ENCODE measurements around the gene LILRB1. TPM values are rescaled to one million over a fixed set of nuclear protein-coding genes. Genes with fewer than 3 reads are reported as not detected.

The LILRB1 gene
- total RNA-seq, 3 donors from 2014 or later (not counting 1 experiment from before 2014, with no cell fraction given), result 18.4 to 44.4 (median 38.5) TPM

DNA sequence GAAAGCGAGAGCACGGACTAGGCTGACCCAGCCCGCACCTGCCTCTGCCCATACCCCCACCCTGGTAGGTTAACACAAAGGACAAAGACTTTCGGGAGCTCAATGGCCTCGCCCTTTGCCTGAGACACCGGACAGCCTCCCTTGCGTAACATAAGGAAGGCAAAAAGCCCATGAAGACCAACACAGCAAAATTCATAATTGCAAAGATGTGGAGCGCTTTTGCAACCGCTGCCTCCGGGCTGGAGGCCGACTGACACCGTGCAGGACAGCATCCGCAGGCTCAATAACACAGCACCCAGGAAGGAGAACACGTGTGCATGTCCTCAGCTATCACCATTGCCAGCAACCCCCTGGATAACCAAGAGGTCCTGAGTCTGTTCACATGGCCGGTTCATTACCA, 21.5 kb upstream of the LILRB1 start:
- H3K27ac Mint-ChIP-seq, result no peak overlapping the region
- WGBS (ENCODE audit: insufficient coverage), result 88% methylated on average over 15 of the region's 15 CpGs
- no peak overlapping the region for H3K4me3 ChIP-seq (ENCODE audit: low read length)

DNA sequence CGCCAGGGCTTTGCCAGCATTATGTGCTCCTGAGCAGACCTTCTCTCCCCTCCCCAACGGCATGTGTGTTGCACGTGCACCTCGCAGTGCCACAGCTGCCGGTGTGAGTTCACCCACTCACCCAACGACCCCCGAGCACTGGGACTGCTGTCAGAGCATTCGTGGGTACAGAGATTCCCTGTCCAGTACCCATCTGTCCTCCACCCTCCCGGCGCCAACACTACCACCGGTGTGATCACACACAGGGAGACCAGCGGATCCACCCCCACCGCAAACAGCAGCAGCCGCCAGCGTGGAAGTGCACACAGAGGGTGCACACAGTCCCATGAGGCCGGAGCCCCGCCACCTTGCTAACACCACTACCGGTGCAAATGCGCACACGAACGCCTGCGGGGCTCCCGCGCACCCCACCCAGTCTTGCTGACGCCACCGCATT, 20.9 kb upstream of the LILRB1 start:
- Mint-ChIP-seq H3K36me3 (no peaks in the 10 kb centered on the region), H3K9me3 (no peaks in the 10 kb centered on the region), H3K27ac (no peak overlapping the region), H3K4me3 (no peak overlapping the region), H3K27me3 (ENCODE audit: low read depth in 2 of 2) (peaks cover 23 to 34% of the 10 kb centered on the region in 2 donors), H3K4me1 (peaks cover 0 to 5% of the 10 kb centered on the region in 2 donors)
- intact Hi-C loops (cut with micrococcal nuclease), result no loop called here
- Histone ChIP-seq H3K36me3 (ENCODE audit: control insufficient read depth, insufficient read depth, low read length) (no peaks in the 10 kb centered on the region), H3K4me1 (ENCODE audit: control insufficient read depth, insufficient read depth, low read length) (peaks cover 24% of the 10 kb centered on the region), H3K9me3 (ENCODE audit: control insufficient read depth, insufficient read depth, low read length) (no peaks in the 10 kb centered on the region), H3K27me3 (ENCODE audit: control insufficient read depth, insufficient read depth, low read length) (peaks cover 2% of the 10 kb centered on the region), H3K27ac (ENCODE audit: low read length) (no peak overlapping the region), H3K4me3 (ENCODE audit: low read length) (no peak overlapping the region)
- ATAC-seq, result no peak
- WGBS (ENCODE audit: insufficient coverage), result 92% methylated on average over 26 of the region's 26 CpGs
- TF ChIP-seq, protein P1, sequence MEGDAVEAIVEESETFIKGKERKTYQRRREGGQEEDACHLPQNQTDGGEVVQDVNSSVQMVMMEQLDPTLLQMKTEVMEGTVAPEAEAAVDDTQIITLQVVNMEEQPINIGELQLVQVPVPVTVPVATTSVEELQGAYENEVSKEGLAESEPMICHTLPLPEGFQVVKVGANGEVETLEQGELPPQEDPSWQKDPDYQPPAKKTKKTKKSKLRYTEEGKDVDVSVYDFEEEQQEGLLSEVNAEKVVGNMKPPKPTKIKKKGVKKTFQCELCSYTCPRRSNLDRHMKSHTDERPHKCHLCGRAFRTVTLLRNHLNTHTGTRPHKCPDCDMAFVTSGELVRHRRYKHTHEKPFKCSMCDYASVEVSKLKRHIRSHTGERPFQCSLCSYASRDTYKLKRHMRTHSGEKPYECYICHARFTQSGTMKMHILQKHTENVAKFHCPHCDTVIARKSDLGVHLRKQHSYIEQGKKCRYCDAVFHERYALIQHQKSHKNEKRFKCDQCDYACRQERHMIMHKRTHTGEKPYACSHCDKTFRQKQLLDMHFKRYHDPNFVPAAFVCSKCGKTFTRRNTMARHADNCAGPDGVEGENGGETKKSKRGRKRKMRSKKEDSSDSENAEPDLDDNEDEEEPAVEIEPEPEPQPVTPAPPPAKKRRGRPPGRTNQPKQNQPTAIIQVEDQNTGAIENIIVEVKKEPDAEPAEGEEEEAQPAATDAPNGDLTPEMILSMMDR (IDR thresholded peaks at IDR 0.05), result no peak
- no peak for DNase-seq

More for the DNA sequence above, 21.5 kb upstream of the LILRB1 start:
- intact Hi-C loops (cut with micrococcal nuclease), result no loop called here
- Mint-ChIP-seq H3K9me3 (no peaks in the 10 kb centered on the region), H3K36me3 (no peaks in the 10 kb centered on the region), H3K4me1 (peaks cover 0 to 5% of the 10 kb centered on the region in 2 donors), H3K4me3 (no peak overlapping the region), H3K27me3 (ENCODE audit: low read depth in 2 of 2) (peaks cover 27 to 34% of the 10 kb centered on the region in 2 donors)
- Histone ChIP-seq H3K27me3 (ENCODE audit: control insufficient read depth, insufficient read depth, low read length) (peaks cover 2% of the 10 kb centered on the region), H3K36me3 (ENCODE audit: control insufficient read depth, insufficient read depth, low read length) (no peaks in the 10 kb centered on the region), H3K27ac (ENCODE audit: low read length) (no peak overlapping the region), H3K9me3 (ENCODE audit: control insufficient read depth, insufficient read depth, low read length) (no peaks in the 10 kb centered on the region), H3K4me1 (ENCODE audit: control insufficient read depth, insufficient read depth, low read length) (peaks cover 24% of the 10 kb centered on the region)
- ATAC-seq, result no peak
- no peak for DNase-seq
- TF ChIP-seq, protein P1 (IDR thresholded peaks at IDR 0.05), result no peak

DNA sequence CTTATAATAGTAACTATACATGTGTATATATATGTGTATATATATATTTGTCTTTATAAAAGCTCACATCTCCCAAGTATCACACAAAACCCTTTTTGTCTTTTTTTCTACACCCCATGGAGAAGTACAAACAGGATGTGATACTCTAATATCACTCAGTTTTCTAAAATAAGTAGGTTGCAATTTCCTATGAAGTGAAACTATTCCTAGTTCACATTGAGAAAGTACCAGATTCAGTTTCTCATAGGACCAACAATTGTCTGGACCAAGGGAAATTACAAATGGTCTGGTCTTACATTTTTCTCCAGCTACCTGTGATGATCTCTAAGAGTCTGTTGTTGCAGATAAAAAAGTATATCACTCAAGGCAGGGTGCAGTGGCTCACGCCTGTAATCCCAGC, 17.9 kb upstream of the LILRB1 start:
- Histone ChIP-seq H3K27me3 (ENCODE audit: control insufficient read depth, insufficient read depth, low read length) (no peaks in the 10 kb centered on the region), H3K36me3 (ENCODE audit: control insufficient read depth, insufficient read depth, low read length) (no peaks in the 10 kb centered on the region), H3K4me3 (ENCODE audit: low read length) (no peak overlapping the region), H3K4me1 (ENCODE audit: control insufficient read depth, insufficient read depth, low read length) (peaks cover 19% of the 10 kb centered on the region), H3K27ac (ENCODE audit: low read length) (no peak overlapping the region), H3K9me3 (ENCODE audit: control insufficient read depth, insufficient read depth, low read length) (no peaks in the 10 kb centered on the region)
- Mint-ChIP-seq H3K27ac (no peak overlapping the region), H3K4me3 (no peak overlapping the region), H3K27me3 (ENCODE audit: low read depth in 2 of 2) (peaks cover 3 to 6% of the 10 kb centered on the region in 2 donors), H3K36me3 (no peaks in the 10 kb centered on the region), H3K4me1 (peaks cover 20 to 25% of the 10 kb centered on the region in 2 donors), H3K9me3 (no peaks in the 10 kb centered on the region)
- DNase-seq, result no peak
- ATAC-seq, result no peak
- intact Hi-C loops (cut with micrococcal nuclease), result no loop called here
- 96% methylated on average over 1 of the region's 1 CpG for WGBS (ENCODE audit: insufficient coverage)
- TF ChIP-seq, protein P1 (IDR thresholded peaks at IDR 0.05), result no peak

DNA sequence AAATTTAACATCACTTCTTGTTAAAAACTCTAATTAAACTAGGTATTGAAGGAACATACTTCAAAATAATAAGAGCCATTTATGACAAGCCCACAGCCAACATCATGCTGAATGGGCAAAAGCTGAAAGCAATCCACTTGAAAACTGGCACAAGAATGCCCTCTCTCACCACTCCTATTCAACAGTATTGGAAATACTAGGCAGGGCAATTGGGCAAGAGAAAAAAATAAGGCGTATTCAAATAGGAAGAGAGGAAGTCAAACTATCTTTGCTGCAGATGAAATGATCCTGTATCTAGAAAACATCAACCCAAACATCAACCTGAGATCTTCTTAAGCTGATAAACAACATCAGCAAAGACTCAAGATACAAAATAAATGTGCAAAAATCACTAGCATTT, 15.6 kb upstream of the LILRB1 start:
- H3K9me3 ChIP-seq (ENCODE audit: control insufficient read depth, insufficient read depth, low read length), result no peaks in the 10 kb centered on the region
- DNase-seq, result no peak
- intact Hi-C loops (cut with micrococcal nuclease), result no loop called here
- peaks cover under 1 to 3% of the 10 kb centered on the region in 2 donors for H3K27me3 Mint-ChIP-seq (ENCODE audit: low read depth in 2 of 2)
- no peak overlapping the region for H3K4me3 Mint-ChIP-seq
- no peak overlapping the region for H3K27ac Mint-ChIP-seq
- WGBS (ENCODE audit: insufficient coverage), result no CpG with 5 or more reads among the region's 1 CpG
- no peaks in the 10 kb centered on the region for H3K36me3 Mint-ChIP-seq
- no peaks in the 10 kb centered on the region for H3K9me3 Mint-ChIP-seq
- no peak for ATAC-seq
- H3K4me1 ChIP-seq (ENCODE audit: control insufficient read depth, insufficient read depth, low read length), result peaks cover 6% of the 10 kb centered on the region
- H3K4me1 Mint-ChIP-seq, result peaks cover 24 to 30% of the 10 kb centered on the region in 2 donors
- H3K27me3 ChIP-seq (ENCODE audit: control insufficient read depth, insufficient read depth, low read length), result no peaks in the 10 kb centered on the region
- H3K36me3 ChIP-seq (ENCODE audit: control insufficient read depth, insufficient read depth, low read length), result no peaks in the 10 kb centered on the region
- no peak overlapping the region for H3K4me3 ChIP-seq (ENCODE audit: low read length)
- no peak overlapping the region for H3K27ac ChIP-seq (ENCODE audit: low read length)
- TF ChIP-seq, protein P1 (IDR thresholded peaks at IDR 0.05), result no peak

Measured in natural killer cell (primary cell).